ENCODE results near the gene LILRA5.
A peak's percentile ranks its signal among the peaks of the same experiment; 100 is the strongest.
"Not testable (repeated sequence)": the region's sequence is repeated elsewhere in the genome, so short reads cannot be mapped to it uniquely, and the experiment has no call there.

LILRA5 gene

DNA sequence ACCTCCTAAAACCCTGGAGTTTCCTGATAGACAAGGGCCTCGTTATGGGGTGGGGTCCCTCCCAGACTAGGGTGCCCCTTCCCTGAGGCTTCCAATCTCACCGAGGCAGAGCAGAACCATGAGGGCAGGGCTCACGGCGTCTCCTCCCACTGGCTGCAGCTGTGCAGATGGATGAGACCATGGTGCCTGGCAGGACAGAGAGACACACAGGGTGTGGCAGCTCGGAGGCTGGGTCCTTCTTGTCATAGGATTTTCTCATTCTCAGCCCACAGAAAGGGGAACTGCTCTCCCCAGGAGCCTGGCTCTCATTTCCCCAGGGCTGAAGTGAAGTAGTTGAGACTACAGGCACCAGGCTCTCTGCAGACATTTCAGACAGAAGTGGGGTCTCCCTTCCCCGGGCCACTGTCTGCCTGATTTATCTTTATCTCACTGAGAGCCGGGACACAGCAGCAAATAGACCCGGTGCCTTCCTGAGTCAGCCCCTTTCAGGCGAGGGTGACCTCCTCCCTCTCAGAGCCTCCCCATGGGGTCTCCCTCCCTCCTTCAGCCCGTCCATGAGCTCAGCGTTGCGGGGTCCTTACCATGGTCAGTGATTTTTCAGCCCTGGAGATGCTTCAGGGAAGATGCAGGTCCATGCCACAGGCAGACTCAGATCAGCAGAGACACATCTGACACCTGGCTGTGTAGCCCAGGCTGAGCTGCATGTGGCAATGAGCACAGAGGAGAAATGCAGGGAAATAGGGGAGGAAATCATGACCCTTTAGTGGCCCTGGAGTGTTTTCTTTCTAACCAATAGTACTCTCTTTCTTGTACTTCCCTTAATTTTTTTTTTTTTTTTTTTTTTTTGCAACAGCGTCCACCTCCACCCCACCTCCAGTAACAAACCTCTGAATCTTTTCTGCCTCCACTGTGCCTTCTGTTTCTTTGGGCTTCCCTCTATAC, at the start of gene LILRA5:
LILRA5 (minus strand) TSS at position 731 of the 942 bp plus-strand sequence; CDS start at position 584, 147 bp downstream.
- no peak for DNase-seq (ENCODE audit: low read depth)

DNA sequence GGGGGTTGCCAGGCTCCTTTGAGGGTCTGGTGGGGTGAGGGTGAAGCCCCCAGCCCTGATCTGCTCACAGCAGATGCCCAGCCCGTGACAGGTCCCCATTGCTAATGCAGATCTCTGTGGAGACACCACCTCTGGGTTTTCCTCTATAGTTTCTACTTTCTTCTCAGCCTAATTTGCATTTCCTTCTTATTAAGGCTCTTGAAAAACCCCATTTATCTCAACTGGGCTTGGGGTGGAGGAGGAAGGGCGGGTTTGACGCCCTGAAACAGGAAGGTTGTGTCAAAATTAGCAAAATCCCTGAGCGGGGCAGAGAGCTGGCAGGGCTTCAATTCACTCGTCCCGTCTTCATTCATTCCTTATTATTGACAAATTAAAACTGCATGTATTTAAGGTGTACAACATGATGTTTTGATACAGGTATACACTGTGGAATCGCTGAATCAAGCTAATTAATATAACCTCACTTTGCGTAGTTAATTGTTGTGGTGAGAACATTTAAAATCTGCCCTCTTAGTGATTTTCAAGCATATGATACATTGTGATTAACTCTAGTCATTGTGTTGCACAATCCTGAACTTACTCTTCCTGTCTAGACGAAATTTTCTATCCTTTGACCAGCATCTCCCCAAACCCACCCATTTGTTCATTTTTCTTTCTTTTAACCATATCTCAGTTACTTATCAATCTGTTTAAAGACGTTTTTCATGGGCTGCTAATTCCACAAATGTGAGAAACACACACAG, 48.9 kb upstream of the LILRA5 start:
- not testable (repeated sequence) for DNase-seq (ENCODE audit: low read depth)

DNA sequence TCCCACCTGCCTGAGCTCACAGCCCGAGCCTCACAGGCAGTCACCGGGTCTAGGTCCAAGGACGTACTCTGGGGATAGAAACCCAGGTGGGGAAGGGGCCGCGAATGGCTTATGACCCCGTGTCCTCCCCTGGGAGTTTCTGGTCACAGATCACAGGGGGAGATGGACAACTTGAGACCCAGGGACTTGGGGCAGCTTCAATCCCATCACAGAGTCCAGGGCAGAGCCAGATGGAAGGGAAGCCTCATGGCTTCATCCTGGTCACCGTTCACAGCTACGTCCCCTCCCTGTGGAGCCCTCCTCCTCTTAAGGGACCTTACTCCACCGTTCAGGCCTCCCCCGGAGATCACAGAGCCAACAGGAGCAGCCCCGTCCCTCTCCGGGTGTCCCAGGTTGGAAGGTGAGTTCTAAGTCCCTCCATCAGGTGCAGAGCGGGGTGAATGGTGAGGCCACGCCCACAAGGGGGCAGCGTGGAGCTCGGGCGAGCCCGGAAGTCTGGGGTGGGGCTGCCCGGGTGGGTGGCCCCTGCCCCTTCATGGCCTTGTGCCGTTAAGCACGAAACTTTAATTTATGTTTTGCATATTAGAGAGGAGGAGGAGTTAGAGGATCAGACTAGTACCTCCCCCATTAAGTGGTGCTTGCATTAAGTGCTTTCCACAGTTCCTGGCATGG, 46.3 kb upstream of the LILRA5 start:
- DNase-seq (ENCODE audit: low read depth) = peak; percentile 60

DNA sequence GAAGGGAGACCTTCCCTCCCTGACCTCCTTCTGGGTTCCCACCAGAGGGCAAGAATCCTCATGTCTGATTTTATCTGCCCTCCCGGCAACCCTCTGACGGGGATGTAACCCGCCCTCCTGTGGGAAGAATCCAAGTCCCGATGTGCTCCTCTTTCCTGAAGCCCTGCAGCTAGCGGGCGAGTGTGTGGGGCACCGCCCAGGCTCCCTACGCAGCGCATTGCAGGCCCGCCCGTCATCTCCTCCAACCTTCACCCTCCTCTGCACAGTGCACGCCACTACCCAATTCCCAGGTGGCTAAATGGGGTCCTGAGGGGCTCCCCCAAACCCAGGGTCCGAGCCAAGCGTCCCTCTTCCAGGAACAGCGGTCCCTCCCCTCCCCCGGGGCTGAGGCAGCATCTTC, 44.4 kb upstream of the LILRA5 start:
- DNase-seq (ENCODE audit: low read depth) = no peak

DNA sequence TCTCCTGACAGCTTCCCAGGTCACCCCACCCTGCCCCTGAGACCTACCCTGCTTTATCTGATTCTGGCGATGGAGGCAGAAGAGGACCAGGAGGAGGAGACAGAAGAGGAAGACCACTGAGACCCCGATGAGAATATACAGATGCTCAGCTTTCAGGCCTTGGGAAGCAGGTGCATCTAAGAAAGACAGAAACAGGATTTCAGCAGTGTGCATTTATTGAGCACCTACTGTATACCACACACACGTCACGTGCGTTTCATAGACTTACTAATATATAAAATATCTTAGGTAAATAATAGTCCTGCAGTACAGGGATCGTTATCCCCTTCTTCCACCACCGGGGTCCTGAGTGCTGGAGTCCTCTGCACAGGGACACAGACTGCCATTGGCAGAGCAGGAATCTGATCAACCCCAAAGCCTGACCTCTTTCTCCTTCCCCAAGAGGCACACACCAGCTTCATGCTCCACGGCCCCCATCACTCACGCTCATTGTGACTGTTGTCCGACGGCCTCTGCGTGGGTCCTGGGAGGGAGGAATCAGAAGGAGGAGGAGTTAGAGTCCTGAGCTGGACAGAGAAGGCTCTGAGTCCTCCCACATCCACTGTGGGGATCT, 43.6 kb upstream of the LILRA5 start:
- no peak for DNase-seq (ENCODE audit: low read depth)

DNA sequence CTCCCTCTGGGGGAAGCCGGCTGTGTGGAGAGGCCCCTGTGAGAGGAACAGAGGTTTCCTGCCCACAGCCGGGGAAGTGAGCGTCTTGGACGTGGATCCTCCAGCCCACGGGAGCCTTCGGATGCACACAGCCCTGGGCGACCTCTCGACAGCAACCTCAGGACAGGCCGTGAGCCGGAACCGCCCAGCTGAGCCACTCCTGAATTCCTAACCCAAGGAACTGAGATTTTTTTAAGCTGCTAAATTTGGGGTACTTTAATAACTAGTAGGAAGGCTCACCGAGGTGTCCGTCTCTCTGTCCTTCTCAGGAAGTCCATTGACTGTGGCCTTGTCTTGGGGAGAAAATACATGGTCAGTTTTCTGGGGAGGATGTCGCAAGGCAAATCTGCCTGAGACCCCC, 42.7 kb upstream of the LILRA5 start:
- DNase-seq (ENCODE audit: low read depth) = no peak

DNA sequence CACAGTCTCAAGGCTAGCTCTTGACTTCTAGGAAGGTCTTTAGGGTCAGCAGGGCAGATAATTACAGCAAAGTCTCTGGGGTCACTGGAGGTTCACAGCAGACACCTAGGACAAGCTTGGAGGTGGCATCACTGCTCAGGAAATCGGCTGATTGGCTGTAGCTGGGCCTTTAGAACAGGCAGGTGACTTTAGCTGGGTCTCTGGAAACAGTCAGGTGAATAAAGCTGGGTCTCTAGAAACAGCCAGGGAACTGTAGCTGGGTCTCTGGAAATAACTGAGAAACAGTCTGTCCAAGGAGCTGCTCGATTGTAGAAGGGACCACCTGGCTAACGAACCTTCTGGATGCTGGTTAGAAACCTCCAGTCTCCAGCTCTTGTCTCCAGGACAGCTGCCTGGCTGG, 41.8 kb upstream of the LILRA5 start:
- no peak for DNase-seq (ENCODE audit: low read depth)

DNA sequence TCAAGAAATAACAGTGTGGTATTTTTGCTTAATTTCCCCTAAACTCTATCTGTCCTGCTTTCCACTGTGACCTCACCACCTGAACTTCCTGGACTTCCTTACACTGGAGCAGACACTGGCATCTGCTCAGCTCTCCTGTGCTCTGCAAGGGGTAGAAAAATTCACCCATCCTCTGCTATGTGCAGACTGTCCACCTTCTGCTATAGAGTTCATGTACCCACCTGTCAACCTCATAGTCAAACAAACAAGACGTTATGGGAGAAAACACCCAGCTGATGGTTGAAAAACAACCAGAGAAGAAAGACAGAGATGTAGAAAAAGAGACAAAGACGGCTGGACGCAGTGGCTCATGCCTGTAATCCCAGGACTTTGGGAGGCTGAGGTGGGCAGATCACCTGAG, 39.6 kb upstream of the LILRA5 start:
- DNase-seq (ENCODE audit: low read depth) = no peak

DNA sequence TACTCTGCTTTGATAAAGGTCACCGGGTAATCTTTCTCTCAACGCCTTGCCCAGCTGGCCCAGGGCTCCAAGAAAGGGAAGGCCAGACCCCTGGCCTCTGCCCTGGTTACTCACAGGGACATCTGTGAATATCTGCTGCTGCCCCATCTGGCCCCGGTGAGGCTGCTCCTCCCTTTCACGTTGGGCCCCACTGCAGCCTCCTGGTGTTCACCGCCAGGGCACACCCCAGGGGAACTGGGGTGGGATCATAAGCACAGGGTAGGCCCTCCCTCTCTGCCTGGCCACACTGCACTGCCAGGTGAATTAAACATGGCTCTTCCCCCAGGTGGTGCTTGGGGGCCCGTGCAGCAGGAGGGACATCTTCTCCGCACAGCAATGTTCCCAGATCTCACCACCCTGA, 39.1 kb upstream of the LILRA5 start:
- no peak for DNase-seq (ENCODE audit: low read depth)

DNA sequence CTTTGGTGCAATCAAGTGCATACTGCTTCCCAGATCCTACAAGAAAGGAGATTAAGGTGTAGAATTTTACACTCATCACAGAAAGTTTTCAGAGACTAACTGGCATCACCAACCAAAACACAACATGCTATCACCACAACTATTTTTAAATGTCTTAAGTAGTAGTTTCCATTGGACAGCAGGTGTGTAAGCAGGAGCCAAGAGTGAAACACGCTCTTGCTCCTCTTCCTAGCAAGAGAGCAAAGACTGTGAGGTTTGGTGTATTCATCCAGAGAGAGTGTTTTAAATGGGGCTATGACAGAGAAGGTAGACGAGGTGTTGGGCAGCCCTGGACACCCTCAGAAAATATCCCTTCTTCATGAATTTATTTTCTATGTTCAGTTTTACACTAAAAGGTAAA, 38.5 kb upstream of the LILRA5 start:
- DNase-seq (ENCODE audit: low read depth) = no peak

DNA sequence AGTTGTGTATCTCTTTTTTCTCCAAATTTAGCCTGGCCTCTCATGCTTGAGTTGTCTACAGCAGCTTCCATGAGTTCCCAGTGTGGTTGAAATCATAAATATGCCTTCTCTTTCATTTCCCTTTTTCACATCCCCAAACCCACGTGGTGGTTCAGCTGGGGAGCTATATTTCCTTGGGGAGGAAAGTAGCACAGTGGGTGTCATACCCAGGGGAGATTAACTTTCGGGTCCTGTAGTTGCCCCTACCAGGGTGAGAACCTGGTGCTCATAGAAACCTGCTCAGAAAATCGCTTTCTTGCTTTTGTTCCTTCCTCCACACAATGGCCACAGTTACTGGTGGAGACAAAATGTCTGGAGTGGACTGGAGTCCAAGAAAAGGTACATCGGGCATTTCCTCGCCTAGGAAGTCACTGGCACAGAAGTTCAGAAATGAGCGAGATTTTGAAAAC, 33.0 kb upstream of the LILRA5 start:
- no peak for DNase-seq (ENCODE audit: low read depth)

DNA sequence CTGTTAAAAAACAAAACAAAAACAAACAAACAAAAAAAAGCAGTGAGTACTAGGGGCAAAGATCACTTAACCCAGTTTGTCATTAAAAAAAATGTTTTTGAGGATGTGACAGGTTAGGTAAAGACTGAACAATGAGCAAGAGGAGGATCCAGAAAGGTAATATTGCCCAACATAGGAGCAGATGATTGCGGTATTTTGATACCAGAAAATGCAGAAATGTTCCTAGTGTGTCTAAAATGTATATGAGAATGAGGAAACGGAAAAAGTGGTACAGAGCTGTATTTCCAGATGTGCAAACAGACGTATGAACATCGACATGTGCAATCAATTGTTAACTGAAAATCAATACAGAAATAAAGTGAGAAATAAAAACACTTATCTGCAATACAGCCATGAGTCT, 30.9 kb upstream of the LILRA5 start:
- no peak for DNase-seq (ENCODE audit: low read depth)

DNA sequence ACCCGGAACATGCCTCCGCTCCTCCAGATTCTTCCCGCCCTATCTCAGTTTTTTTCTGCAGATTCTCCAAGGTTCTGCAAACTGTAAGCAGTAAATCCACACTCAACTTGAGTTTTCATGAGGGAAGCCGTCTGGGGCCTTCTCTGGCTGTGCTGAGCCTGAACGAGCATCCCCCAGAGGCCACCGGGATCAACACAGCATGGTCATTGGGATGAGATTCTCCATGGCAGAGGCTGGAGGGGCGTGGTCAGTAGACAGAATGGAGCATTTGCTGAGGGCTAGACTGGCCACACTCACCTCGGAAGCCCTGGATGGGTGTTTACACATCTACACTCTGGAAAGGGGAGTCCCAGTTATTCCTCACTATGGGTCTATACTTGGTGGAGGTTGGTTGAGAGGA, 28.3 kb upstream of the LILRA5 start:
- no peak for DNase-seq (ENCODE audit: low read depth)

DNA sequence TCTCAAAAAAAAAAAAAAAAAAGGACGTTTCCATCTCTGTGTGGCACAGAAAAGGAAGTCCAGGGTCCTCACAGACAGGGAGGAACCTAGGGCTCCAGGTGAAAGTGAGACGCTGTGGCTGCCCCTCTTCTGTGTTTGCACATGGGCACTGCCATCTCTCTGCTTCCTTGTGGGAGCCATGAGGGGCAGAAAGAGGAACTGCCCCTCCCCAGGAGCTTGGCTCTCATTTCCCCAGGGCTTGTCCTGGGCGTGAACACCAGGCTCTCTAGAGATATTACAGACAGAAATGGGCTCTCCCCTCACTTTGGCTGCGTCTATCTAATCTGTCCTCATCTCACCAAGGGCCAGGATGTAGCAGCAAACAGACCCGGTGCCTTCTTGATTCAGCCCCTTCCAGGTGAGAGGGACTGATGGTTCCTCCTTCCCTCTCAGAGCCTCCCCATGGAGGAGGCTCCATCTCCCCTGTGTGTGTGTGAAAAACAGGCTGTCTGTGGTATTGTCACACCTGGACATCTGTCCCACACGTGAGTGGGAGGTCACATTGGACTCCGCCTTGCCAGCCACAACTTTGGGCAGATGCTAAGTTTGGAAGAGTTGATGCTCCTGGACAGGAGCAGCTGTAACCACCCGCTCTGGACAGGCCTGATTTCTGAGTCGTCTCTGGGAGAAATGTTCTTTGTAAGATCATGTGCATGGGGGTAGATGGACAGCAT, 26.8 kb upstream of the LILRA5 start:
- DNase-seq (ENCODE audit: low read depth) = no peak

DNA sequence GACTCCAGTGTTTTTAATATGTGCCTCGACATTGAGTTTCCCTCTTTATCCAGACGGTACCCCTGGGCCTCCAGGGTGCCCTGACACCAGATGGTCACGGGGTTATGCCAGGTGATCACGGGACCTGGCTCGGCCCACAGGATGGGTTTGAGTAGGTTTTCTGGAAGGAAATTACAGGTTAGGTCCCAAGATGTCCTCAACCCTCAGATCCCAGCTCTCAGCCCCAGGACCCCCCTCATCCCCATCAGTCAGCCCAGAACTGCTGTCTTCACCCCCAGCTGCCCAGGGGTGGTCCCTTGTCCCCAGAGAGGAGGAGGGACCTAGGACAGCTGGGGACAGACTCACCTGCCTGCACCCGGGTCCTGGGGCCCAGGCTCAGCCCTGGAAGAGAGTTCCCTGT, 25.6 kb upstream of the LILRA5 start:
- no peak for DNase-seq (ENCODE audit: low read depth)

DNA sequence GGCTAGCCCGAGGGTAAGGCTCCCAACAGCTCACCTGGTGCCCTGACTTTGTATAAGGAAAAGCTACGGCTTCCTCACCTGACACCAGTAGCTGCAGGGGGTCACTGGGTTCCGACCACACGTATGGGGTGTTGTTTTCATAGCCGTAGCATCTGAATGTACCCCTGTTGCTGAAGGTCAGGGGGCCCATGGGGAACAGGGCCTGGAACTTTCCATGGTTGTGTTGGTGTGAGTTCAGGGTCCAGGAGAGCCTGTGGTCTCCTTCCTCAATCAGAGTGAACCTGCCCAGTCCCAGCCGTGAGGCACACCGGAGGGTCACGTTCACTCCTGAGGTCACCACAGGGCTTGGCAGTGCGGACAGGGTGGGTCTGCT, 24.9 kb upstream of the LILRA5 start:
- DNase-seq (ENCODE audit: low read depth) = no peak

DNA sequence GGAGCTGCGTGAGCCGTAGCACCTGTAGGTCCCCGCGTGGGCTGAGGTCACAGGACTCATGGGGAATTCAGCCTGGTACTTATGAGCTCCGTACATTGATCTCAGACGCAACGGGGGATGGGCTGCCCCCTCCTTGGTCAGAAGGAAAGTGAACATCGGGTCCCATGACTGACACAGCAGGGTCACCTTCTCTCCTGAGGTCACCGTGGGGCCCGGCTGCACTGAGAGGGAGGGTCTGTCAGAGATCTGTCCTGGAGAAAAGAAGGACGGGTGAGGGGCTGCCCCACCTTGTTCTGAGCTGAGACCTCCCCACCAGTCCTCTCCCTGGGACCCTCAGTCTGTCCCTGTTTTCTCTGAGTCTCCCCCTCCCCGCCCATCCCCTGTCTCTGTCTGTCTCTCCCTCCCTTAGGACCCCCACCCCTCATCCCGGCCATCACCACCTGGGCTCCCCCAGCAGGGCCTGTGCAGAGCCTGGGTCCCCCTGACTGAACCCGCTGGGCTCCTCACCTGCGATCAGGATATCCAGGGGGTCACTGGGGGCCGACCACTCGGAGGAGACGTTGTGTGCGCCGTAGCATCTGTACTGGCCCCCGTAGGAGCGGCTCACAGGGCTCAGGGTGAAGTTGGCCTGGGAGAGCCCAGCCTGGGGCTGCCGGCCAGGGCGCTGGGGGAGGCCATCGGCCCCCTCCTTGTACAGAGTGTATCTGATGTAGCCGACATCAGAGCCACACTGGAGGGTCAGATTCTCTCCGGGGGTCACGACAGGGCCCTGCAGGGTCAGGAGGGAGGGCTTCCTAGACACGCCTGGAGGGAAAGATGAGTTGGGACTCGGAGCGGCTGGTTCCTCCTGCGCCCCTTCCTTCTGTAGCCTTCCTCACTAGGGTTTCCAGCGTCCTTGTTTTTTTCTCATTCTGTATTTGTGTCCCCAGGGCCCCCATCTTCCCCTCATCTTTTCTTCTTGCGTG, 24.2 kb upstream of the LILRA5 start:
- DNase-seq (ENCODE audit: low read depth) = no peak

DNA sequence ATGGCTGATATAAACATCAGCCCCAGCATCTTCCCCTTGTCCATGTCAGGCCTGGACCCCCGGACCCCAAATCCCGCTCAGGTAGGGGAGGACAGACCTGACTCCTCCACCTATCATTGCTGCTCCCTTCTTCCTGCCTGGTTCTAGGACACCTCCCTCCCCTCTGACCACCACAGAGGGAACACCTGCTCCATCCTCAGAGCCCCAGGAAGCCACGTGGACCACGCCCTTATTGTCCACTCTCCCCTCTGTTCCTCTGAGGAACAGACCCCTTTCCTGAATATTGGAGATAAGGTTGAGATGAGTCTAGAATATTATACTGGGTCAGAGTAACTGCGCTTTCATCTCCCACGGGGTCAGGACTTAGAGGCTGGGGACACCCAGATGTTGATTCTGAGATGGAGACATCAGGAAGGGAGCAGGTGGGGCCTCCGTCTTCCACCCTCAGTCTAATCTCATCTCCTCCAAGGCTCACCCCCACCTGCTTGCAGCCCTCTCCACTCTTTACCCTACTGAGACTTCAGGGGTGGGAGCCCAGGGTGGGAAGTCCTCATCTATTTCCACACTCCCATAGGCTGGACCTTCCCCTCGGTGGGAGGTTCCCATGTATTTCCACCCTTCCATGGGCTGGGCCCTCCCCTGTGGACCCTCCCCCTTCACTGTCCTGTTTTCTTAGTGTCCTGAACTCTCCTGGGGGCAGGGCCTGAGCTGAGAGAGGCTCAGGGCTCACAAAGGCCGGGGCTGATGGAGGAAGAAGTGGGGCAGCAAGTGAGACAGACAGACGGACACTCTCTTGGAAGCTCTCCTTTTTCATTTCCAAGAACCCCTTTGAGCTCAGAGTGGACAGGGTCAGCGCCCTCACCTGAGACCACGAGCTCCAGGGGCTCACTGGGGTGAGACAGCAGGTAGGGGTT, 23.3 kb upstream of the LILRA5 start:
- DNase-seq (ENCODE audit: low read depth) = no peak

DNA sequence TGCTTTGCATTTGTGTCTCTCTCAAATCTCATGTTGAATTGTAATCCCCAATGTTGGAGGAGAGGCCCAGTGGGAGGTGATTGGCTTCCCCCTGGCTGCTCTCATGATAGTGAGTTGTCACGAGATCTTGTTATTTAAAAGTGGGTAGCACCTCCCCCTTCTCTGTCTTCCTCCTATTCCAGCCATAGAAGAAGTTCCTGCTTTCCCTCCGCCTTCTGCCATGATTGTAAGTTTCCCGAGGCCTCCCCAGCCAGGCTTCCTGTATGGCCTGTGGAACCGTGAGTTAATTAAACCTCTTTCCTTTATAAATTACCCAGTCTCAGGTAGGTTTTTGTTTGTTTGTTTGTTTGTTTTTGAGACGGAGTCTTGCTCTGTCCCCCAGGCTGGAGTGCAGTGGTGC, 22.2 kb upstream of the LILRA5 start:
- DNase-seq (ENCODE audit: low read depth) = no peak

Data from activated T-cell treated with anti-CD3 and anti-CD28 coated beads for 24 hours (primary cell).